PFSK-1 (cell line): ENCODE measurements around the gene TMEM229B.

Experiments used
- FOXP2 ChIP-seq: optimal IDR thresholded peaks from 2 replicates; pipeline ENCODE3; 2011; ENCODE audit warnings: borderline replicate concordance, control low read depth, inconsistent platforms; ENCODE audit not compliant: insufficient read depth; ENCODE audit errors: extremely low read length, extremely low read depth
- POLR2AphosphoS5 ChIP-seq: IDR thresholded peaks from 2 replicates; pipeline ENCODE4 v1.6.1; 2012; ENCODE audit warnings: low read depth, mild to moderate bottlenecking, control low read depth, low read length, moderate library complexity
- SIN3A ChIP-seq: IDR thresholded peaks from 2 replicates; pipeline ENCODE4 v1.6.1; 2012; ENCODE audit warnings: mild to moderate bottlenecking, low read length, moderate library complexity, borderline replicate concordance; ENCODE audit not compliant: insufficient read depth
- TAF1 ChIP-seq: IDR thresholded peaks from 2 replicates; pipeline ENCODE4 v1.6.1; 2012; ENCODE audit warnings: low read length, control low read depth, borderline replicate concordance; ENCODE audit not compliant: insufficient read depth
- TF ChIP-seq, protein P1 (sequence below), 2 experiments: IDR thresholded peaks; 2 replicates each; pipeline versions ENCODE4 v1.6.1 to v1.8.0; 2011 to 2012; ENCODE audit warnings: low read depth in 2 of 2, low read length in 2 of 2, control low read depth in 1 of 2, inconsistent platforms in 1 of 2, mild to moderate bottlenecking in 1 of 2, moderate library complexity in 1 of 2; ENCODE audit not compliant: insufficient read depth in 1 of 2

Gene TMEM229B

DNA sequence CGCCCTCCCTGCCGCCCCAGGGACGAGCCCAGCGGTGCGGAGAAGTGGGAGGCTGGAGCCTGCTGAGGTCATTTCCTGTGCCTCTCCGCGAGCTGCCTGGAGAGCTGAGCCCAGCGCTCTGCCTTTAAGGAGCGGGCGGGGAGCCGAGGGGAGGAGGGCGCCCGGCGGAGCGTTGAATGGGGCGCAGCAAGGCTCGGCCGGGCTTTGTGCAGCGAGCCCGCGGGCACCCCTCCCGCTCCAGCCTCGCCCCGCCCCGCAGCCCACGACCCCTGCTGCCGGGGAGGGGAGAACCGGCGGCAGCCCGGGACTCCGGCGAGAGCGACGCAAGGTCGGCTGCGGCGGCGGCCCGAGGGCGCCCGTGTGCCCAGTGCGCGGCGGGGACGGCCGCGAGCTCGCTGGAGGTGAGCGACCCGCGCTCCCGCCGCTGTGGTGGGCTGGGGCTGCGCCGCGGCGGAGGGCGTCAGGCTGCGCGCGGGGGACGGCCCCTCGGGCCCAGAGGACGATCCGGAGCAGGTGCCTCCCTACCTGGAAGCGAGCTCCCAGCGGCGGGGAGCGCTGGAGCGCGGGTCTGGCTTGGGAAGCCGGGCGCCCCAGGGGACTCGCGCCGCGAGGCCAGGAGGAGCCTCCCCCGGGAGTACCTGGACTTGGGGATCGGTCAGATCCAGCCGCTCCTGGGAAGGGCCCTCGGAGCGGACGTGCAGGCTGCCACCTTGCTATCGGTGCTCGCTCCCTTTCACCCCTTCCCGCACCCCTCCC, 44.7 kb upstream of the TMEM229B start, which contains the start of gene PLEKHH1:
PLEKHH1 (plus strand) TSS at position 293 of the 756 bp plus-strand sequence. CDS start 8,578 bp downstream, outside the sequence.
- TF ChIP-seq TAF1 (no peak), POLR2AphosphoS5 (no peak), FOXP2 (no peak), SIN3A (no peak)
- TF ChIP-seq, protein P1, sequence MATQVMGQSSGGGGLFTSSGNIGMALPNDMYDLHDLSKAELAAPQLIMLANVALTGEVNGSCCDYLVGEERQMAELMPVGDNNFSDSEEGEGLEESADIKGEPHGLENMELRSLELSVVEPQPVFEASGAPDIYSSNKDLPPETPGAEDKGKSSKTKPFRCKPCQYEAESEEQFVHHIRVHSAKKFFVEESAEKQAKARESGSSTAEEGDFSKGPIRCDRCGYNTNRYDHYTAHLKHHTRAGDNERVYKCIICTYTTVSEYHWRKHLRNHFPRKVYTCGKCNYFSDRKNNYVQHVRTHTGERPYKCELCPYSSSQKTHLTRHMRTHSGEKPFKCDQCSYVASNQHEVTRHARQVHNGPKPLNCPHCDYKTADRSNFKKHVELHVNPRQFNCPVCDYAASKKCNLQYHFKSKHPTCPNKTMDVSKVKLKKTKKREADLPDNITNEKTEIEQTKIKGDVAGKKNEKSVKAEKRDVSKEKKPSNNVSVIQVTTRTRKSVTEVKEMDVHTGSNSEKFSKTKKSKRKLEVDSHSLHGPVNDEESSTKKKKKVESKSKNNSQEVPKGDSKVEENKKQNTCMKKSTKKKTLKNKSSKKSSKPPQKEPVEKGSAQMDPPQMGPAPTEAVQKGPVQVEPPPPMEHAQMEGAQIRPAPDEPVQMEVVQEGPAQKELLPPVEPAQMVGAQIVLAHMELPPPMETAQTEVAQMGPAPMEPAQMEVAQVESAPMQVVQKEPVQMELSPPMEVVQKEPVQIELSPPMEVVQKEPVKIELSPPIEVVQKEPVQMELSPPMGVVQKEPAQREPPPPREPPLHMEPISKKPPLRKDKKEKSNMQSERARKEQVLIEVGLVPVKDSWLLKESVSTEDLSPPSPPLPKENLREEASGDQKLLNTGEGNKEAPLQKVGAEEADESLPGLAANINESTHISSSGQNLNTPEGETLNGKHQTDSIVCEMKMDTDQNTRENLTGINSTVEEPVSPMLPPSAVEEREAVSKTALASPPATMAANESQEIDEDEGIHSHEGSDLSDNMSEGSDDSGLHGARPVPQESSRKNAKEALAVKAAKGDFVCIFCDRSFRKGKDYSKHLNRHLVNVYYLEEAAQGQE (IDR thresholded peaks at IDR 0.05; ENCODE audit: insufficient read depth in 1 of 2, low read depth in 2 of 2, low read length in 2 of 2) = no peak

DNA sequence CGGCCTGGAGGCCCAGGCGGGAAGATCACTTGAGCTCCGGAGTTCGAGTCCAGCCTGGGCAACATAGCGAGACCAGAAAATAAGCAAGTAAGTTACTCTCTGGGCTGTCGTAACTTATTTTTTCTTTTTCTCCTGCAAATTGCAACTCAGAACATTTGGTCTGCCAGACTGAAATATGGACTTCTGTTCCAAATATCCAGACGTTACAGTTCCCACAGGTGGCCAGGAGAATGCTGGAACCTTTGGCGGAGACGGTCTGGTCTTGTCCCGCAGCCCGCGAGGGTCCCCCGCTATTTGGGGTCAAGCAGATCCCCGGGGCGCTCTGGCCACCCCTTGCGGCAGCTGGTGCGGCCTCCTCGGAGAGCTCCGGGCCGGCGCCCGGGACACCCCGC, 44.1 kb upstream of the TMEM229B start:
- no peak for TF ChIP-seq POLR2AphosphoS5
- TF ChIP-seq FOXP2 = no peak
- no peak for TF ChIP-seq SIN3A
- TF ChIP-seq, protein P1 (IDR thresholded peaks at IDR 0.05; ENCODE audit: insufficient read depth in 1 of 2, low read depth in 2 of 2, low read length in 2 of 2) = no peak

DNA sequence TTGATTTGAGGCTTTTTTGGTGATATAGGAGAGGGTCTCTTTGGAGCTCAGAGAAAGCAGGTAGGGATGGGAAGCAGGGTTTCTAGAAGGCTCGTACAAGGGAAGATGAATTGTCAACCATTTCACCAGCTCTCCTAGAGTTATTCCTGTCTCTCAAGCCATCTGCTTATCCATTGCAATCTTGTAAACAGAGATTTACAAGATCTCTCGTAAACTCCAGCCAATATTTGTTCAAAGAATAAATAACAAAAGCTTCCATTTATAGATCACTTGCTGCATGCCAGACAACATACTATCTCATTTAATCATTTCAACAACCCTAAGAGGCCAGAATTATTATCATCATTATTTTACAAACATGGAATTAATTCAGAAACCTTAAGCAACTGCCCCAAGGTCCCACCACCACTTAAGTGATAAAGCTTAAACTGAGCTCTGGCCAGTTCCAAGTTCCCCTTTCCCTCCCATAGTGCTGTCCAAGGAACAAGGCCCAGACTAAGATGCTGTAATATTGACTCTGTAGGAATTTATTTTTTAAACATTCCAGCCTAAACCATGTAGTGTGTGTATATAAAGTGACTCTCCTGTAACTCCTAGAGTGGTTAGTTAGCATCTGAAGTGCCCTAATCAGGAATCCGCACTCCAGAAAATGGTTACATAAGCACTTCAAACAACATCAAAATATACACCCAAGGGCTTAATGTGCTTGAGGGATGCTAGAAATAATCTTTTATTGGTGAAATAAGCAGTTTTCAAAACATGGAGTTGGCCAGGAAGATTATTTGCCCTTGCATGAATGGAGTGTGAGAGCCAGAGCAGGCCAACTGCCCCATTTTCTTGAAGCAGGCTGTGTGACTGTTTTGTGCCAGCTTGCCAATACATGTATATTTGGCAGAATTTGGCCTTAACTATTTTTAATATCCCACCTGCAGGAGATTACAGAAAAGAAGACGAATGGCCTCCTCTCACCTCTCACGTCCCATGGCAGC, 41.7 kb upstream of the TMEM229B start:
- TF ChIP-seq SIN3A = no peak

DNA sequence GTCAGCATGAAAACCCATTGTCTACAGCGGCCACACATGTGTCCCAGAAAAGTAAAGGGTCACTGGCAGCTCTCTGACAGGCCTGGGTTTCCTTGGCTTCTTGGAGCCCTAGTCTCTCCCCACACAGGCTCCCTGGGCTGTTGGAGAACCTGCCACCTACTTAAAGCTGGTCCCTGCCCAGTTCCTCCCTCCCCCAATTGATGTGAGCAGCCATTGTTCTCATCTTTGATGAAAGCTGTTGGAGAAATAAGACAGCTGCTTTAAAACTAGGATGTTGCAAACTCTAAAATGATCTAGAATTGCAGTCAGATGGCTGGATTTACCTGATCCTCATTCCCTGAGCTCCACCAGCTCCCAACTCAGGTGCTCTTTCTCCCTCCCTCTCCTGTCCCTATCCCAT, 39.8 kb upstream of the TMEM229B start:
- TF ChIP-seq SIN3A = no peak
- TF ChIP-seq FOXP2 = no peak
- no peak for TF ChIP-seq TAF1
- TF ChIP-seq, protein P1 (IDR thresholded peaks at IDR 0.05; ENCODE audit: insufficient read depth in 1 of 2, low read depth in 2 of 2, low read length in 2 of 2) = no peak
- TF ChIP-seq POLR2AphosphoS5 = no peak

DNA sequence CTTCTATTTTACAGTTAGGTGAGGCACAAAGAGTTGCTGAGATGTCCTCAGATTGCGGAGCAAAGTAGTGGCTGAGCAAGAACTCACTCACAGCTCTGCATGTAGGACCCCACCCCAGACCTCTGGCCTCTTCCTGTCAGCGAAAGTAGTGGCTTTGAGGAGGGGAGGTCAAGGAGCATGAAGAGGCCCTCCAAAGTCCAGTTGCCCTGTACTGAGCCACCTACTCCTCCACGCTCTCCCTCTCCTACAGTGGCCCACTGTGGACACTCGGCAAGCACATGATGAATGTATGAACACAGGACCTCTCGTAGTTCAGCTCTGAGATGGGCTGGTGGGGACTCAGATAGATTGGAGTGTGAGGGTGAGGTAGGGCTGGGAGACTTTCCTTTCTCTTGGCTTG, 39.2 kb upstream of the TMEM229B start:
- TF ChIP-seq SIN3A (no peak), POLR2AphosphoS5 (no peak), FOXP2 (no peak), TAF1 (no peak)
- TF ChIP-seq, protein P1 (IDR thresholded peaks at IDR 0.05; ENCODE audit: insufficient read depth in 1 of 2, low read depth in 2 of 2, low read length in 2 of 2) = no peak
